GM12891 (cell line): Measurements from ENCODE around the gene FNDC3B.

Source experiments
- POLR2A ChIP-seq: IDR thresholded peaks from 2 replicates; pipeline ENCODE4 v1.6.1; 2011; ENCODE audit warnings: low read depth, low read length, control low read depth
- SPI1 ChIP-seq: IDR thresholded peaks from 2 replicates; pipeline ENCODE4 v1.6.1; 2011; ENCODE audit warnings: low read depth, low read length, control low read depth
- TAF1 ChIP-seq: IDR thresholded peaks from 2 replicates; pipeline ENCODE4 v1.6.1; 2011; ENCODE audit warnings: low read depth, low read length, control low read depth

GRCh38 chr3:172379372-172379771 is 340.0 kb downstream of the FNDC3B start:
- TF ChIP-seq POLR2A (no peak), SPI1 (no peak), TAF1 (no peak)
